Karpas-422 (cell line): ENCODE results near the gene TNS1. TPM values are rescaled to one million over a fixed set of nuclear protein-coding genes. Genes with fewer than 3 reads are reported as not detected.

Experiments
- DNase-seq: peaks from one replicate; pipeline ENCODE4 v3.0.0-alpha.2; 2015
- H2AFZ ChIP-seq: fragments of 200-600 bp; sonication (generic); 2 replicates; pipeline ENCODE4 v1.6.1; 2014; ENCODE audit warnings: antibody characterized with exemption, low read length, mixed read lengths
- H3K27ac ChIP-seq: fragments of 200-600 bp; sonication (generic); 2 replicates; pipeline ENCODE4 v1.5.1; 2014; ENCODE audit warnings: mild to moderate bottlenecking, low read length, moderate library complexity
- H3K27me3 ChIP-seq: fragments of 200-600 bp; sonication (generic); 2 replicates; pipeline ENCODE4 v1.6.1; 2014; ENCODE audit warnings: low read length, mixed read lengths
- H3K36me3 ChIP-seq: fragments of 200-600 bp; sonication (generic); 2 replicates; pipeline ENCODE4 v1.6.1; 2014; ENCODE audit warnings: low read length, mixed read lengths; ENCODE audit not compliant: insufficient read depth
- H3K4me1 ChIP-seq: fragments of 200-600 bp; sonication (generic); 2 replicates; pipeline ENCODE4 v1.6.1; 2014; ENCODE audit warnings: mild to moderate bottlenecking, low read length, mixed read lengths
- H3K4me2 ChIP-seq: fragments of 200-600 bp; sonication (generic); 2 replicates; pipeline ENCODE4 v1.6.1; 2014; ENCODE audit warnings: low read length, low read depth, mild to moderate bottlenecking; ENCODE audit not compliant: poor library complexity, severe bottlenecking
- H3K4me3 ChIP-seq: fragments of 200-600 bp; sonication (generic); 2 replicates; pipeline ENCODE4 v1.5.1; 2014; ENCODE audit warnings: mild to moderate bottlenecking, antibody characterized with exemption, low read length, mixed read lengths
- H3K79me2 ChIP-seq: fragments of 200-600 bp; sonication (generic); 2 replicates; pipeline ENCODE4 v1.6.1; 2014; ENCODE audit warnings: mild to moderate bottlenecking, low read length, mixed read lengths
- H3K9ac ChIP-seq: fragments of 200-600 bp; sonication (generic); 2 replicates; pipeline ENCODE4 v1.6.0; 2014; ENCODE audit warnings: low read length
- H3K9me2 ChIP-seq: fragments of 200-600 bp; sonication (generic), shearing (Covaris generic); replicated peaks from 2 replicates; pipeline ENCODE4 v1.6.0; 2014; ENCODE audit warnings: mild to moderate bottlenecking, low read length, moderate library complexity; ENCODE audit not compliant: insufficient read depth
- H3K9me3 ChIP-seq: fragments of 300-700, 200-600 bp; sonication (generic); 2 replicates; pipeline ENCODE4 v1.6.1; 2014; ENCODE audit warnings: low read length, mixed read lengths
- H4K20me1 ChIP-seq: fragments of 200-600 bp; sonication (generic); 2 replicates; pipeline ENCODE4 v1.6.1; 2014; ENCODE audit warnings: mild to moderate bottlenecking, antibody characterized with exemption, low read length, low read depth; ENCODE audit not compliant: insufficient read depth
- total RNA-seq: library from RNA; depleted of rRNA; stranded (reverse); fragments of >200 nt; shearing (Covaris generic); gene quantifications from 2 replicates; pipeline ENCODE4 v1.2.3, GENCODE V29; 2014; ENCODE audit warnings: low replicate concordance

TNS1 gene
- total RNA-seq, 1 experiment from 2014 or later = 1.7 TPM

- Histone ChIP-seq H3K9ac (no peak overlapping the region), H3K4me3 (no peak overlapping the region), H3K27ac (no peak overlapping the region), H3K4me1 (no peaks in the 10 kb centered on the region), H2AFZ (no peak overlapping the region), H3K4me2 (no peak overlapping the region), H3K36me3 (no peaks in the 10 kb centered on the region), H3K27me3 (no peaks in the 10 kb centered on the region), H3K9me2 (no peaks in the 10 kb centered on the region), H3K9me3 (no peaks in the 10 kb centered on the region), H4K20me1 (no peaks in the 10 kb centered on the region), H3K79me2 (no peaks in the 10 kb centered on the region)
- no peak for DNase-seq
Measured at GRCh38 chr2:217954971-217955740, 47.6 kb downstream of the TNS1 start.

DNA sequence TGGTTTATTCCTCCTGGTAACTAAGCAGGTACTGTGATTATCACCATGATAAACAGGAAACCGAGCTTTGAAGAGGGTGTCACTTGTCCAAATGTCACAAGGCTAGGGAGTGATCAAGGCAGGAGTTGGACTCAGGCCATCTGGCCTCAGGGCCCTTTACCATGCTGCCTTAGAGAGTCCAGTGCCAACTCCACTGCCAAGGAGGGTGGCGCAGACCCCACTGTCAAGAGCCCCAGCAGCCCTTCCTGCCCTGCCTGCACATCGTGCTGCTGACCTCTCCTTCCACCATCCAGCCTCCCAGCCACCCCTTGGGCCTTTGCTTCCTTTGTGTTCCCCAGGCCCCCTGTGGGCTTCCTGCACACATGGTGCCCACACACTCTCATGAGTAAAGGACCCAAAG is 48.3 kb downstream of the TNS1 start:
- no peaks in the 10 kb centered on the region for H4K20me1 ChIP-seq
- H3K9me2 ChIP-seq = no peaks in the 10 kb centered on the region
- no peak overlapping the region for H2AFZ ChIP-seq
- no peaks in the 10 kb centered on the region for H3K79me2 ChIP-seq
- no peaks in the 10 kb centered on the region for H3K36me3 ChIP-seq
- H3K27ac ChIP-seq = no peak overlapping the region
- DNase-seq = no peak
- no peak overlapping the region for H3K9ac ChIP-seq
- H3K9me3 ChIP-seq = no peaks in the 10 kb centered on the region
- no peak overlapping the region for H3K4me2 ChIP-seq
- H3K4me1 ChIP-seq = no peaks in the 10 kb centered on the region
- H3K27me3 ChIP-seq = no peaks in the 10 kb centered on the region
- no peak overlapping the region for H3K4me3 ChIP-seq

- Histone ChIP-seq H2AFZ (no peak overlapping the region), H4K20me1 (no peaks in the 10 kb centered on the region), H3K27me3 (no peaks in the 10 kb centered on the region), H3K9me2 (no peaks in the 10 kb centered on the region), H3K9ac (no peak overlapping the region), H3K9me3 (no peaks in the 10 kb centered on the region), H3K4me2 (no peak overlapping the region), H3K4me3 (no peak overlapping the region), H3K36me3 (no peaks in the 10 kb centered on the region), H3K27ac (no peak overlapping the region), H3K4me1 (no peaks in the 10 kb centered on the region), H3K79me2 (no peaks in the 10 kb centered on the region)
- DNase-seq = no peak
Measured at GRCh38 chr2:217954051-217954450, 48.7 kb downstream of the TNS1 start.

DNA sequence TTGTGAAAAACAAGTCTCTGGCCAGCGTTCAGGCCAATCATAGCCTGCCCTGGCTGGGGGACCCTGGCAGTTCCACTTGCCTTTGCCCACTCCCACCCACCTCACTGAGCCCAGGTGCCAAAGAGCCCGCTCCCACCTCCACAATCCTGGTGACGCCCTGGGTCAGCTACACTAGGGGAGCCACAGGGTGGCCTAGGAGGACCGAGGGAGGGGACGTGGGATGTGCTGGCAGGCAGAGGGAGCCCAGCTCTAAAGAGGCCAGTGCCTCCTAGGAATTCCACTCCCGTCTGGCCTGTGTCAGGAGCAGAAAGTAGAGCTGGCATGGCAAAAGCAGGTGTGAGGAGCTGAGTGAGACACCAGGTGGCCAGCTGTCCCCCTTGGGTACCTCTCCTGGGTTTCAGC is 49.3 kb downstream of the TNS1 start:
- no peaks in the 10 kb centered on the region for H3K9me2 ChIP-seq
- H3K27ac ChIP-seq = no peak overlapping the region
- H3K27me3 ChIP-seq = no peaks in the 10 kb centered on the region
- no peaks in the 10 kb centered on the region for H3K36me3 ChIP-seq
- H3K9me3 ChIP-seq = no peaks in the 10 kb centered on the region
- H3K4me2 ChIP-seq = no peak overlapping the region
- H3K9ac ChIP-seq = no peak overlapping the region
- no peaks in the 10 kb centered on the region for H3K79me2 ChIP-seq
- H3K4me1 ChIP-seq = no peaks in the 10 kb centered on the region
- no peak for DNase-seq
- no peak overlapping the region for H3K4me3 ChIP-seq
- no peaks in the 10 kb centered on the region for H4K20me1 ChIP-seq
- H2AFZ ChIP-seq = no peak overlapping the region

GRCh38 chr2:217953011-217953481 is 49.7 kb downstream of the TNS1 start:
- Histone ChIP-seq H3K79me2 (no peaks in the 10 kb centered on the region), H4K20me1 (no peaks in the 10 kb centered on the region), H3K27ac (no peak overlapping the region), H3K36me3 (no peaks in the 10 kb centered on the region), H3K4me1 (no peaks in the 10 kb centered on the region), H3K4me2 (no peak overlapping the region), H2AFZ (no peak overlapping the region), H3K4me3 (no peak overlapping the region), H3K9me2 (no peaks in the 10 kb centered on the region), H3K9ac (no peak overlapping the region), H3K9me3 (no peaks in the 10 kb centered on the region), H3K27me3 (no peaks in the 10 kb centered on the region)
- DNase-seq = no peak

- H3K4me2 ChIP-seq = no peak overlapping the region
- no peak for DNase-seq
- H3K27me3 ChIP-seq = no peaks in the 10 kb centered on the region
- no peak overlapping the region for H3K27ac ChIP-seq
- H3K9me3 ChIP-seq = no peaks in the 10 kb centered on the region
- H3K4me3 ChIP-seq = no peak overlapping the region
- H3K79me2 ChIP-seq = no peaks in the 10 kb centered on the region
- H3K36me3 ChIP-seq = no peaks in the 10 kb centered on the region
- no peak overlapping the region for H3K9ac ChIP-seq
- H2AFZ ChIP-seq = no peak overlapping the region
- H3K4me1 ChIP-seq = no peaks in the 10 kb centered on the region
- H3K9me2 ChIP-seq = no peaks in the 10 kb centered on the region
- H4K20me1 ChIP-seq = no peaks in the 10 kb centered on the region
Measured at GRCh38 chr2:217952409-217952808, 50.4 kb downstream of the TNS1 start.

GRCh38 chr2:217951521-217952247 is 51.1 kb downstream of the TNS1 start:
- Histone ChIP-seq H3K9me3 (no peaks in the 10 kb centered on the region), H3K4me3 (no peak overlapping the region), H4K20me1 (no peaks in the 10 kb centered on the region), H3K4me1 (no peaks in the 10 kb centered on the region), H3K9me2 (no peaks in the 10 kb centered on the region), H3K79me2 (no peaks in the 10 kb centered on the region), H3K36me3 (no peaks in the 10 kb centered on the region), H3K27ac (no peak overlapping the region), H3K27me3 (no peaks in the 10 kb centered on the region), H3K4me2 (no peak overlapping the region), H3K9ac (no peak overlapping the region), H2AFZ (no peak overlapping the region)
- no peak for DNase-seq

DNA sequence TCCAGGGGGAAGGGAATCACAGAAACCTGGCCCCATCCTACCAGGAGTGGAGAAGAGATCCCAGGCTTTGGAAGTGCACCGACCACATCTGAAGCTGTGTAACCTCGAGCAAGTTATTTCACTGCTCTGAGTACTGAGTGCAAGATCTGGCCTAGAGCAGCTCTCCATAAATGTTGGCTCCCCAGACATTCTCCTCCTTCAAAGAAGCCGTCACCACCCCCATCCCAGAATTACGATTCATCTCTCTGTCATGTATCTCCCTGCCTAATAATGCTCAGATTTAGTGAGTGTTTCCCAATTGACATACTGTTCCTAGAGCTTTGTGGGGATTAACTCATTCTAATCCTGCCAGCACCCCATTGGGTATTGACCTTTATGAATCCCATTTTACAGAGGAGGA is 51.7 kb downstream of the TNS1 start:
- no peak overlapping the region for H3K27ac ChIP-seq
- no peak overlapping the region for H3K4me2 ChIP-seq
- no peaks in the 10 kb centered on the region for H3K36me3 ChIP-seq
- H3K4me1 ChIP-seq = no peaks in the 10 kb centered on the region
- no peak overlapping the region for H2AFZ ChIP-seq
- H3K27me3 ChIP-seq = no peaks in the 10 kb centered on the region
- H3K79me2 ChIP-seq = no peaks in the 10 kb centered on the region
- H3K9me3 ChIP-seq = no peaks in the 10 kb centered on the region
- H3K4me3 ChIP-seq = no peak overlapping the region
- H4K20me1 ChIP-seq = no peaks in the 10 kb centered on the region
- H3K9ac ChIP-seq = no peak overlapping the region
- no peaks in the 10 kb centered on the region for H3K9me2 ChIP-seq
- DNase-seq = no peak
